ENCODE results near the gene ATP8B3.

DNA sequence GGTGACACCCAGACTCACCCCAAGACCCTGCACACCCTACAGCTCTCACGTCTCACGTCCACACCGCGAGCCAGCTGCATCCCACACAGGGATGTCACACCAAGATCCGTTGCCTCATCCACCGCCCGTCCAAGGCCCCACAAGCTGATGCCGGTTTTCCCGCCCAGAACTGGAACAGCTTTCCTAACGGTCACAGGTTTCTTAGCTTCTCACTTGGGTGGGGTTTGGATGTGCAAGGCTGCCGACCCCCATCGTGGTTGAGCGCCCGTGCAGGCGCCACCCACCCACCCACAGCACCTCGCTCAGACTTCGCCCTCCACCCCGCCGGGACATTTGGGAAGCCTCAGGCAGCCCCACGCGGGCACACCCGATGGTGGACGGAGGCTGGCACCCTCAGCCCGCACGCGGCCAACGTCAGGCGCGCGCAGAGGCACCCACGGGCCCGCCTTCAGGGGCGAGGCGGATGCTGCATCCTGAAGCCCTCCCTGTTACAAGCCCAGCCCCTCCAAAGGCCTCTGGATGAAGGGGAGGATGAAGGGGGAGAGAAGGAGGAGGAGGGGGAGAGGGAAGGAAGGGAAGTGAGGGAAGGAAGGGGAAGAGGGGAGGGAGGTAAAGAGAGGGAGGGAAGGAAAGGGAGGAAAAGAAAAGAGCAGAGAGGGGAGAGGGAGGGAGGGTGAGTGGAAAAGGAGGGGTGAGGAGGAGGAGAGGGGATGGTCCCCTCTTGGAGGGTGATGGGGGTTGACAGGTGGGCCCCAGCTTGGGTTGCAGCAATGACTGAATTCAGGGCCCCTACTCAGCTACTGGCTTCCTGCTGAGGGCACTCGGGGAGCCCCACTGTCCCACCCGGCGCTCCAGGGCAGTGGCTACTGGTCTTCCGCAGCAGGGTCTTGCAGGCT, 45.9 kb downstream of the ATP8B3 start:
- TF ChIP-seq, protein P1, sequence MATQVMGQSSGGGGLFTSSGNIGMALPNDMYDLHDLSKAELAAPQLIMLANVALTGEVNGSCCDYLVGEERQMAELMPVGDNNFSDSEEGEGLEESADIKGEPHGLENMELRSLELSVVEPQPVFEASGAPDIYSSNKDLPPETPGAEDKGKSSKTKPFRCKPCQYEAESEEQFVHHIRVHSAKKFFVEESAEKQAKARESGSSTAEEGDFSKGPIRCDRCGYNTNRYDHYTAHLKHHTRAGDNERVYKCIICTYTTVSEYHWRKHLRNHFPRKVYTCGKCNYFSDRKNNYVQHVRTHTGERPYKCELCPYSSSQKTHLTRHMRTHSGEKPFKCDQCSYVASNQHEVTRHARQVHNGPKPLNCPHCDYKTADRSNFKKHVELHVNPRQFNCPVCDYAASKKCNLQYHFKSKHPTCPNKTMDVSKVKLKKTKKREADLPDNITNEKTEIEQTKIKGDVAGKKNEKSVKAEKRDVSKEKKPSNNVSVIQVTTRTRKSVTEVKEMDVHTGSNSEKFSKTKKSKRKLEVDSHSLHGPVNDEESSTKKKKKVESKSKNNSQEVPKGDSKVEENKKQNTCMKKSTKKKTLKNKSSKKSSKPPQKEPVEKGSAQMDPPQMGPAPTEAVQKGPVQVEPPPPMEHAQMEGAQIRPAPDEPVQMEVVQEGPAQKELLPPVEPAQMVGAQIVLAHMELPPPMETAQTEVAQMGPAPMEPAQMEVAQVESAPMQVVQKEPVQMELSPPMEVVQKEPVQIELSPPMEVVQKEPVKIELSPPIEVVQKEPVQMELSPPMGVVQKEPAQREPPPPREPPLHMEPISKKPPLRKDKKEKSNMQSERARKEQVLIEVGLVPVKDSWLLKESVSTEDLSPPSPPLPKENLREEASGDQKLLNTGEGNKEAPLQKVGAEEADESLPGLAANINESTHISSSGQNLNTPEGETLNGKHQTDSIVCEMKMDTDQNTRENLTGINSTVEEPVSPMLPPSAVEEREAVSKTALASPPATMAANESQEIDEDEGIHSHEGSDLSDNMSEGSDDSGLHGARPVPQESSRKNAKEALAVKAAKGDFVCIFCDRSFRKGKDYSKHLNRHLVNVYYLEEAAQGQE (IDR thresholded peaks at IDR 0.05; ENCODE audit: insufficient read depth in 1 of 2, low read depth in 2 of 2, low read length in 2 of 2), result no peak
- TF ChIP-seq SIN3A (IDR thresholded peaks at IDR 0.05; ENCODE audit: borderline replicate concordance, insufficient read depth, low read length), result no peak
- TF ChIP-seq TAF1 (IDR thresholded peaks at IDR 0.05; ENCODE audit: borderline replicate concordance, insufficient read depth, low read length), result no peak
- TF ChIP-seq POLR2AphosphoS5 (IDR thresholded peaks at IDR 0.05; ENCODE audit: low read depth, low read length), result no peak
